Tibial nerve (tissue), 4 donors: ENCODE measurements around the gene CRYBB1.

Experiments
- CTCF ChIP-seq, 5 experiments: fragments of 200-600 bp in 3 of 5; fragments of 450-650 bp in 2 of 5; sonication (generic) in 3 of 5; IDR thresholded peaks; one replicate each; pipeline ENCODE4 v1.5.1; 2016 to 2019; ENCODE audit warnings: antibody characterized with exemption in 5 of 5, mild to moderate bottlenecking in 3 of 5, moderate library complexity in 2 of 5
- EP300 ChIP-seq, 2 donors: sonication (generic); formaldehyde crosslinking; IDR thresholded peaks; one replicate each; pipeline ENCODE4 v1.6.1; 2017; ENCODE audit warnings: antibody characterized with exemption in 2 of 2, mild to moderate bottlenecking in 1 of 2
- POLR2A ChIP-seq, 2 donors: fragments of 450-650 bp; IDR thresholded peaks; one replicate each; pipeline ENCODE4 v1.6.1; 2017; ENCODE audit warnings: antibody characterized with exemption in 2 of 2, mild to moderate bottlenecking in 2 of 2, moderate library complexity in 2 of 2

GRCh38 chr22:26597026-26597425, 20.8 kb downstream of the CRYBB1 start:
- TF ChIP-seq POLR2A (IDR thresholded peaks at IDR 0.05) (no peak), CTCF (IDR thresholded peaks at IDR 0.05) (no peak), EP300 (IDR thresholded peaks at IDR 0.05) (no peak)
